Nephron progenitor cell (in vitro differentiated cells): ENCODE measurements around the gene ARMC3.
A peak's percentile ranks its signal among the peaks of the same experiment; 100 is the strongest.
"Not testable (repeated sequence)": the region's sequence is repeated elsewhere in the genome, so short reads cannot be mapped to it uniquely, and the experiment has no call there.

Experiments used
- DNase-seq: peaks from one replicate; pipeline ENCODE4 v3.0.0; 2021
- H3K27ac Mint-ChIP-seq: 2 replicates; pipeline ENCODE4 v1.8.0; 2021; ENCODE audit warnings: mild to moderate bottlenecking, moderate library complexity, mixed read lengths
- H3K27me3 Mint-ChIP-seq: 2 replicates; pipeline ENCODE4 v1.8.0; 2021; ENCODE audit warnings: mild to moderate bottlenecking, low read depth, mixed read lengths; ENCODE audit not compliant: poor library complexity
- H3K36me3 Mint-ChIP-seq: 2 replicates; pipeline ENCODE4 v1.8.0; 2021; ENCODE audit warnings: low read depth, mixed read lengths
- H3K4me1 Mint-ChIP-seq: 2 replicates; pipeline ENCODE4 v1.8.0; 2021; ENCODE audit warnings: mixed read lengths
- H3K4me3 Mint-ChIP-seq: 2 replicates; pipeline ENCODE4 v1.8.0; 2021; ENCODE audit warnings: mild to moderate bottlenecking, moderate library complexity, mixed read lengths
- H3K9me3 Mint-ChIP-seq: 2 replicates; pipeline ENCODE4 v1.8.0; 2021; ENCODE audit warnings: mild to moderate bottlenecking, moderate library complexity, mixed read lengths
- CTCF ChIP-seq: fragments of 200-600 bp; sonication (generic); IDR thresholded peaks from 2 replicates; pipeline ENCODE4 v1.5.0; 2021; ENCODE audit warnings: antibody characterized with exemption

The ARMC3 gene

GRCh38 chr10:22906767-22907166, 21.1 kb upstream of the ARMC3 start:
- Mint-ChIP-seq H3K27me3 (no peaks in the 10 kb centered on the region), H3K9me3 (peaks cover 83% of the 10 kb centered on the region), H3K4me1 (peaks cover 5% of the 10 kb centered on the region), H3K27ac (no peak overlapping the region), H3K36me3 (peaks cover 19% of the 10 kb centered on the region), H3K4me3 (no peak overlapping the region)
- TF ChIP-seq CTCF: no peak
- DNase-seq: no peak

GRCh38 chr10:22908837-22909236, 19.0 kb upstream of the ARMC3 start:
- TF ChIP-seq CTCF: no peak
- Mint-ChIP-seq H3K36me3 (peaks cover 19% of the 10 kb centered on the region), H3K9me3 (peaks cover 71% of the 10 kb centered on the region), H3K27me3 (no peaks in the 10 kb centered on the region), H3K4me1 (peaks cover 13% of the 10 kb centered on the region), H3K27ac (no peak overlapping the region), H3K4me3 (no peak overlapping the region)
- DNase-seq: no peak

- not testable (repeated sequence) for H3K27ac Mint-ChIP-seq, H3K27me3 Mint-ChIP-seq, H3K4me3 Mint-ChIP-seq, DNase-seq
- Mint-ChIP-seq H3K4me1 (peaks cover 13% of the 10 kb centered on the region), H3K36me3 (peaks cover 19% of the 10 kb centered on the region), H3K9me3 (peaks cover 65% of the 10 kb centered on the region)
Measured at GRCh38 chr10:22909673-22910072, 18.2 kb upstream of the ARMC3 start.

- H3K27me3 Mint-ChIP-seq: no peaks in the 10 kb centered on the region
- TF ChIP-seq CTCF: no peak
- peaks cover 60% of the 10 kb centered on the region for H3K9me3 Mint-ChIP-seq
- peaks cover 13% of the 10 kb centered on the region for H3K4me1 Mint-ChIP-seq
- peaks cover 19% of the 10 kb centered on the region for H3K36me3 Mint-ChIP-seq
- DNase-seq: no peak
- no peak overlapping the region for H3K4me3 Mint-ChIP-seq
- no peak overlapping the region for H3K27ac Mint-ChIP-seq
Measured at GRCh38 chr10:22911067-22911466, 16.8 kb upstream of the ARMC3 start.

DNA sequence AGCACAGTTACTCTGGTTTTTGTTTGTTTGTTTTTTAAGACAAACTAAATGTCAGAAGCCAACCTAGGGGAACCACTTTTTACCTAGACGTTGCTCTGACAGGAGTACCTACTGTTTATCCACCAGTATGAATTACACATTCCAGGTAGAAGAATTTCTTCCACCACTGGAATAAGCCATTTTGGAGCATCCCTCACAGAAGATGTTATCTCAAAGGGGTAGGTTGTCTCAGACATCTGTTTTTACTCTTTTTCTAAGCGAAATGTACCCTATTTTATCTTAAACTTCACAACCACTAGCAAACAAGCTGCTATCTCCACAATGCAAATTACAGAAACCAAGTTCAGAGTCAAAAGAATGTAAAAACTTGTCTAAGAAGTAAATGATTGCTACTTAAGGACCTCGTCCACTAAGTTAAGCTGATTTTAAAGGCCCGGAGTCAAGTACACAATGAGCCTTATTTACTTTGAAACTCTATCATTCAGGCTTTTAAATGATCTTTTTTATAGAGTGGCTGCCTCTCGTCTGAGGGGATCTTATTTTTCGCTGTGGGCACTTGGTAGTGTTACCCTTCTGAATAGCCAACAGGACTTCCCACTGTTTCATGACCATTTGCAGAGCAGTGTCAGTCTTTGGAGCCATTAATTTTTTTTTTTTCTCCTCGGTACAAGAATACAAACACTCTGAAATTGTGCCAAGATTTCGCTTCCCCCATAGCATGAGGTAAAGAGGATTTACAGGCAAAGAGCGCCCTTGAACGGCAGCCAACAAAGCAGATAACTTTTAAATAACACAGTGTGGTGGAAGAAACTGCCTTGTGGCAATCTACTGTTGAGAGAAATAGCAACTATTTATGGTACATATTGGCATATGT, 15.7 kb upstream of the ARMC3 start:
- Mint-ChIP-seq H3K4me1 (peaks cover 13% of the 10 kb centered on the region), H3K36me3 (peaks cover 19% of the 10 kb centered on the region), H3K9me3 (peaks cover 66% of the 10 kb centered on the region), H3K4me3 (no peak overlapping the region), H3K27me3 (no peaks in the 10 kb centered on the region), H3K27ac (peak overlapping the region; percentile 50)
- DNase-seq: no peak
- no peak for TF ChIP-seq CTCF

DNA sequence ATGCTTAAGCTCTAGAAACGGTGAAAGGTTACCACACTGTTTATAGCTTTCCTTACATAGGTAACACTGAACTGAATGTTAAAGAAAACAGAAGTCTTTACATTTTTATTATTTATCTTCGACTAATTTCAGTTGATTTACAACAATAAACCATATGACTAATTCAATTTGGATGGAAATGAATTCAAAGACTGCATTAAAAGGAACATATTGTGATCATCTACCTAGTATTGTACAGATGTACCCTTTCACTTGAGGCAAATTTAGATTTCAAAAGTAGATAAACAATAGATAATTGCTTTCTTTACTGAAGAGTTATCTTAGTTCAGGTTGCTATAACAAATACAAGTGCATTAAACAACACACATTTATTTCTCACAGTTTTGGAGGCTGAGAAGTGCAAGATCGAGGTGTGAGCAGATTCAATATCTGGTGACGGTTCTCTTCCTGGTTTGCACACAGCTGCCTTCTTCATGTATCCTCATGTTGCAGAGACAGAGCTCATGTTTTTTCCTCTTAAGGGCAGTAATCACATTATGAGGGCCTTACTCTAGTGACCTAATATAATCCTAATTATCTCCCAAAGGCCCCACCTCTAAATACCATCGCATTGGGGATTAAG, 15.0 kb upstream of the ARMC3 start:
- DNase-seq: no peak
- H3K36me3 Mint-ChIP-seq: peaks cover 13% of the 10 kb centered on the region
- no peak overlapping the region for H3K4me3 Mint-ChIP-seq
- no peaks in the 10 kb centered on the region for H3K27me3 Mint-ChIP-seq
- TF ChIP-seq CTCF: no peak
- H3K9me3 Mint-ChIP-seq: peaks cover 64% of the 10 kb centered on the region
- H3K4me1 Mint-ChIP-seq: peaks cover 13% of the 10 kb centered on the region
- H3K27ac Mint-ChIP-seq: no peak overlapping the region
